Keratinocyte (primary cell): Measurements from ENCODE around the gene BCAS2. TPM values are rescaled to one million over a fixed set of nuclear protein-coding genes. Genes with fewer than 3 reads are reported as not detected.

Experiments
- DNase-seq: peaks from one replicate; pipeline ENCODE4 v3.0.0-alpha.2; 2011; ENCODE audit warnings: low read depth, missing footprints, low spot score
- FAIRE-seq: peaks from 2 replicates; lab custom pipeline; 2011; peaks lifted over from hg19 to GRCh38; lab: Jason Lieb, UNC
- H2AFZ ChIP-seq: 2 replicates; pipeline ENCODE4 v1.6.0; 2012; ENCODE audit warnings: low read length, control low read depth, inconsistent platforms; ENCODE audit not compliant: control insufficient read depth
- H3K27ac ChIP-seq: 2 replicates; pipeline ENCODE4 v1.5.1; 2011; ENCODE audit warnings: low read length; ENCODE audit not compliant: control insufficient read depth, insufficient read depth
- H3K27me3 ChIP-seq: 3 replicates; pipeline ENCODE4 v1.6.0; 2011; ENCODE audit warnings: low read length; ENCODE audit not compliant: control insufficient read depth, insufficient read depth; ENCODE audit errors: extremely low read depth
- H3K36me3 ChIP-seq, 2 experiments: 2 replicates in 1 of 2; 3 replicates in 1 of 2; pipeline ENCODE4 v1.5.1; 2011; ENCODE audit warnings: low read length in 2 of 2, mild to moderate bottlenecking in 1 of 2; ENCODE audit not compliant: control insufficient read depth in 2 of 2, insufficient read depth in 2 of 2; ENCODE audit errors: extremely low read depth in 1 of 2
- H3K4me1 ChIP-seq: 3 replicates; pipeline ENCODE4 v1.5.1; 2011; ENCODE audit warnings: low read length; ENCODE audit not compliant: control insufficient read depth, insufficient read depth; ENCODE audit errors: extremely low read depth
- H3K4me2 ChIP-seq: 3 replicates; pipeline ENCODE4 v1.6.0; 2011; ENCODE audit warnings: low read depth, low read length; ENCODE audit not compliant: control insufficient read depth, insufficient read depth; ENCODE audit errors: extremely low read depth
- H3K4me3 ChIP-seq, 3 experiments: fragments of 200-600 bp in 1 of 3; sonication (generic) in 1 of 3; 2 replicates in 2 of 3; 3 replicates in 1 of 3; pipeline ENCODE4 v1.5.1; 2011 to 2016; ENCODE audit warnings: low read length in 3 of 3, mild to moderate bottlenecking in 3 of 3, control low read depth in 2 of 3, inconsistent platforms in 1 of 3, low read depth in 1 of 3, mixed read lengths in 1 of 3, mixed run types in 1 of 3, moderate library complexity in 1 of 3; ENCODE audit not compliant: control insufficient read depth in 2 of 3, insufficient read depth in 2 of 3; ENCODE audit errors: extremely low read depth in 1 of 3
- H3K79me2 ChIP-seq: 2 replicates; pipeline ENCODE4 v1.6.0; 2012; ENCODE audit warnings: low read length; ENCODE audit not compliant: control insufficient read depth, insufficient read depth
- H3K9ac ChIP-seq: 3 replicates; pipeline ENCODE4 v1.6.0; 2011; ENCODE audit warnings: low read length; ENCODE audit not compliant: control insufficient read depth, insufficient read depth; ENCODE audit errors: extremely low read depth
- H3K9me1 ChIP-seq: 3 replicates; pipeline ENCODE4 v1.6.0; 2011; ENCODE audit warnings: low read length; ENCODE audit not compliant: control insufficient read depth, insufficient read depth; ENCODE audit errors: extremely low read depth
- H3K9me3 ChIP-seq: 2 replicates; pipeline ENCODE4 v1.5.1; 2012; ENCODE audit warnings: low read depth, low read length; ENCODE audit not compliant: control insufficient read depth
- H4K20me1 ChIP-seq: 3 replicates; pipeline ENCODE4 v1.6.0; 2011; ENCODE audit warnings: low read length; ENCODE audit not compliant: control insufficient read depth, insufficient read depth; ENCODE audit errors: extremely low read depth
- EZH2 ChIP-seq: IDR thresholded peaks from one replicate; pipeline ENCODE4 v1.6.1; 2012; ENCODE audit warnings: inconsistent platforms, mild to moderate bottlenecking, low read length, moderate library complexity
- dilution Hi-C: fragments of 300-500 bp; cut with MboI; formaldehyde crosslinking; loops from one replicate; pipeline ENCODE4 v1.7.0; 2020; ENCODE audit warnings: low sequenced_read_pairs; ENCODE audit not compliant: extremely low pct_ligation_motif_present
- polyA plus RNA-seq, 5 experiments: library from polyadenylated mRNA; depleted of rRNA in 3 of 5; stranded (reverse) in 3 of 5; stranded (forward) in 1 of 5; unstranded in 1 of 5; fragments of >200 nt; gene quantifications; 1 replicate in 1 of 5; 2 replicates in 3 of 5; 3 replicates in 1 of 5; pipeline versions ENCODE4 v1.2.1 to v1.2.3, GENCODE V29; 2011 to 2012; ENCODE audit warnings: missing spikeins in 2 of 5, low read depth in 1 of 5, low replicate concordance in 1 of 5
- TF ChIP-seq, protein P1 (sequence below), 3 experiments: IDR thresholded peaks in 1 of 3; conservative IDR thresholded peaks in 1 of 3; optimal IDR thresholded peaks in 1 of 3; 2 replicates in 2 of 3; 3 replicates in 1 of 3; pipeline versions ENCODE3 to v1.5.1; 2011; ENCODE audit warnings: low read length in 3 of 3, mild to moderate bottlenecking in 3 of 3, moderate library complexity in 2 of 3, control low read depth in 1 of 3, inconsistent platforms in 1 of 3; ENCODE audit not compliant: insufficient read depth in 2 of 3; ENCODE audit errors: extremely low read depth in 1 of 3

The BCAS2 gene
- polyA plus RNA-seq, 1 donor (not counting 4 experiments of a cell fraction or from before 2014, with no cell fraction given), result 60.8 TPM

DNA sequence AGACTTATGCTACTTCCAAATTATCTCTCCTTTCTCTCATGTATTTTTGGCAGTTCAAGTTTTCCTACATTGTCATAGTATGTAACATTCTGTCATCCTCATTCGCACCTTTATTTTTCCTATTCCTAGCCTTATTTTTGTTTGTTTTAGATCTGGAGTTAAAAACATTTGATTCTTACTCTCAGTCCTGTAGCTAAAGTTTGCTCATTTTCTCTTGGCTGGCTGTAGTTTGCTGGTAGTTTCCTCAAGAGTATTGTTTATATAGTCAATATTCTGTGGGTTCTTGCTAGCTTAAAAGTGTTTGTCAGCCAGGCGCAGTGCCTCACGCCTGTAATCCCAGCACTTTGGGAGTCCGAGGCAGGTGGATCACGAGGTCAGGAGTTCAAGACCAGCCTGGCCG, 40.6 kb downstream of the BCAS2 start:
- Histone ChIP-seq H4K20me1 (no peaks in the 10 kb centered on the region), H3K27ac (no peak overlapping the region), H2AFZ (no peak overlapping the region), H3K79me2 (no peaks in the 10 kb centered on the region), H3K27me3 (no peaks in the 10 kb centered on the region), H3K36me3 (no peaks in the 10 kb centered on the region), H3K9me1 (no peaks in the 10 kb centered on the region), H3K4me2 (no peak overlapping the region), H3K9me3 (no peaks in the 10 kb centered on the region), H3K4me1 (no peaks in the 10 kb centered on the region), H3K4me3 (no peak overlapping the region), H3K9ac (no peak overlapping the region)
- DNase-seq, result no peak
- TF ChIP-seq, protein P1, sequence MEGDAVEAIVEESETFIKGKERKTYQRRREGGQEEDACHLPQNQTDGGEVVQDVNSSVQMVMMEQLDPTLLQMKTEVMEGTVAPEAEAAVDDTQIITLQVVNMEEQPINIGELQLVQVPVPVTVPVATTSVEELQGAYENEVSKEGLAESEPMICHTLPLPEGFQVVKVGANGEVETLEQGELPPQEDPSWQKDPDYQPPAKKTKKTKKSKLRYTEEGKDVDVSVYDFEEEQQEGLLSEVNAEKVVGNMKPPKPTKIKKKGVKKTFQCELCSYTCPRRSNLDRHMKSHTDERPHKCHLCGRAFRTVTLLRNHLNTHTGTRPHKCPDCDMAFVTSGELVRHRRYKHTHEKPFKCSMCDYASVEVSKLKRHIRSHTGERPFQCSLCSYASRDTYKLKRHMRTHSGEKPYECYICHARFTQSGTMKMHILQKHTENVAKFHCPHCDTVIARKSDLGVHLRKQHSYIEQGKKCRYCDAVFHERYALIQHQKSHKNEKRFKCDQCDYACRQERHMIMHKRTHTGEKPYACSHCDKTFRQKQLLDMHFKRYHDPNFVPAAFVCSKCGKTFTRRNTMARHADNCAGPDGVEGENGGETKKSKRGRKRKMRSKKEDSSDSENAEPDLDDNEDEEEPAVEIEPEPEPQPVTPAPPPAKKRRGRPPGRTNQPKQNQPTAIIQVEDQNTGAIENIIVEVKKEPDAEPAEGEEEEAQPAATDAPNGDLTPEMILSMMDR (optimal IDR thresholded peaks at IDR 0.05 in 1 of 3, IDR thresholded peaks at IDR 0.05 in 1 of 3, conservative IDR thresholded peaks at IDR 0.05 in 1 of 3; ENCODE audit: extremely low read depth in 1 of 3, insufficient read depth in 2 of 3, low read length in 3 of 3), result no peak
- no peak for TF ChIP-seq EZH2
- dilution Hi-C loops, result no loop called here
- no peak for FAIRE-seq

DNA sequence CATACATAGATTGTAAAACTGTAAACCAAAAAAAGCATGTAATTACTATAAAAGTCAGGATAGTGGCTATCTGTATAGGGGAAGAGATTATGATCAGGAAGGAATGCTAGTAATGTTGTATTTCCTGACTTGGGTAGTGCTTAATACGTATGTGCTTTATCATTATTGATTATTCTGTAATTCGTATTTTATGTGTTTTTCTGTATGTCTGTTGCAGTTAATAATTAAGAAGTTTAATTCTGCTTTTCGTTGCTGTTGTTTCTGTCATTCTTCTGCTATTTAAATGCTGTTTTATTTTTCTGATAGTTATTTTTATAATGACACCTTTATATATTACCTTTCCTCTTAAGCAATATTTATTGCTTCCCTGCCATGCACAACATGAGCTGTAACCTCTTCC, 41.1 kb downstream of the BCAS2 start:
- Histone ChIP-seq H3K27me3 (no peaks in the 10 kb centered on the region), H4K20me1 (no peaks in the 10 kb centered on the region), H3K4me2 (no peak overlapping the region), H3K79me2 (no peaks in the 10 kb centered on the region), H3K27ac (no peak overlapping the region), H3K4me3 (no peak overlapping the region), H3K9me3 (no peaks in the 10 kb centered on the region), H3K4me1 (no peaks in the 10 kb centered on the region), H3K9ac (no peak overlapping the region), H3K9me1 (no peaks in the 10 kb centered on the region), H2AFZ (no peak overlapping the region), H3K36me3 (no peaks in the 10 kb centered on the region)
- DNase-seq, result no peak
- dilution Hi-C loops, result no loop called here
- FAIRE-seq, result no peak
- TF ChIP-seq EZH2, result no peak
- TF ChIP-seq, protein P1 (optimal IDR thresholded peaks at IDR 0.05 in 1 of 3, IDR thresholded peaks at IDR 0.05 in 1 of 3, conservative IDR thresholded peaks at IDR 0.05 in 1 of 3; ENCODE audit: extremely low read depth in 1 of 3, insufficient read depth in 2 of 3, low read length in 3 of 3), result no peak
